ENCODE results near the gene CHCHD6.

DNA sequence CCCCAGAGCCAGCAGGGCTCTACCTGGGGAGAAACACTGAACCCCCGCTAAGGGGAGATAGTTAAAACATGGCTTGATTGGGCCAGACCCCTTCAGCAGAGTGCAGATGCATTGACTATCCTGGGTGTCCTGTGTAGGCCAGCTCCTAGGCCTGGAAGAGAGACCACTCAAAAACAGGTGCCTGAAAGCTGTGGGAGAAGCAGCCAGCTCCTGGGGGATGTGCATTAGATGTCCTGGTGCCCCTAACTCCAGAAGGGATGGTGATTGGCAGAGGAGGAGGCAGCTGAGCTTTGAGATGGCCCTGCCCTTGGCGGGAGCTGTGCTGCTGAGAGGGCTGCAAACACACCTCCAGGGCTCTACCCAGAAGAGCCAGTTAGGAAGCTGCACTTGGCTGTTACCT is 189.6 kb downstream of the CHCHD6 start:
- TF ChIP-seq POLR2A (IDR thresholded peaks at IDR 0.05; ENCODE audit: low read depth, low read length), result no peak
- TF ChIP-seq, protein P1, sequence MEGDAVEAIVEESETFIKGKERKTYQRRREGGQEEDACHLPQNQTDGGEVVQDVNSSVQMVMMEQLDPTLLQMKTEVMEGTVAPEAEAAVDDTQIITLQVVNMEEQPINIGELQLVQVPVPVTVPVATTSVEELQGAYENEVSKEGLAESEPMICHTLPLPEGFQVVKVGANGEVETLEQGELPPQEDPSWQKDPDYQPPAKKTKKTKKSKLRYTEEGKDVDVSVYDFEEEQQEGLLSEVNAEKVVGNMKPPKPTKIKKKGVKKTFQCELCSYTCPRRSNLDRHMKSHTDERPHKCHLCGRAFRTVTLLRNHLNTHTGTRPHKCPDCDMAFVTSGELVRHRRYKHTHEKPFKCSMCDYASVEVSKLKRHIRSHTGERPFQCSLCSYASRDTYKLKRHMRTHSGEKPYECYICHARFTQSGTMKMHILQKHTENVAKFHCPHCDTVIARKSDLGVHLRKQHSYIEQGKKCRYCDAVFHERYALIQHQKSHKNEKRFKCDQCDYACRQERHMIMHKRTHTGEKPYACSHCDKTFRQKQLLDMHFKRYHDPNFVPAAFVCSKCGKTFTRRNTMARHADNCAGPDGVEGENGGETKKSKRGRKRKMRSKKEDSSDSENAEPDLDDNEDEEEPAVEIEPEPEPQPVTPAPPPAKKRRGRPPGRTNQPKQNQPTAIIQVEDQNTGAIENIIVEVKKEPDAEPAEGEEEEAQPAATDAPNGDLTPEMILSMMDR (conservative IDR thresholded peaks at IDR 0.05; ENCODE audit: low read depth, low read length), result no peak
- no peak for TF ChIP-seq RCOR1 (IDR thresholded peaks at IDR 0.05; ENCODE audit: insufficient replicate concordance, low read length)
- TF ChIP-seq, protein P2, sequence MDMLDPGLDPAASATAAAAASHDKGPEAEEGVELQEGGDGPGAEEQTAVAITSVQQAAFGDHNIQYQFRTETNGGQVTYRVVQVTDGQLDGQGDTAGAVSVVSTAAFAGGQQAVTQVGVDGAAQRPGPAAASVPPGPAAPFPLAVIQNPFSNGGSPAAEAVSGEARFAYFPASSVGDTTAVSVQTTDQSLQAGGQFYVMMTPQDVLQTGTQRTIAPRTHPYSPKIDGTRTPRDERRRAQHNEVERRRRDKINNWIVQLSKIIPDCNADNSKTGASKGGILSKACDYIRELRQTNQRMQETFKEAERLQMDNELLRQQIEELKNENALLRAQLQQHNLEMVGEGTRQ (IDR thresholded peaks at IDR 0.05; ENCODE audit: low read depth, low read length), result no peak
- TF ChIP-seq RFX5 (IDR thresholded peaks at IDR 0.05; ENCODE audit: low read depth, low read length), result no peak
- TF ChIP-seq RAD21 (IDR thresholded peaks at IDR 0.05; ENCODE audit: low read length), result no peak
- no peak for TF ChIP-seq MXI1 (IDR thresholded peaks at IDR 0.05; ENCODE audit: borderline replicate concordance, low read depth, low read length)
- TF ChIP-seq CEBPB (IDR thresholded peaks at IDR 0.05; ENCODE audit: low read depth, low read length), result no peak
- TF ChIP-seq, protein P3, sequence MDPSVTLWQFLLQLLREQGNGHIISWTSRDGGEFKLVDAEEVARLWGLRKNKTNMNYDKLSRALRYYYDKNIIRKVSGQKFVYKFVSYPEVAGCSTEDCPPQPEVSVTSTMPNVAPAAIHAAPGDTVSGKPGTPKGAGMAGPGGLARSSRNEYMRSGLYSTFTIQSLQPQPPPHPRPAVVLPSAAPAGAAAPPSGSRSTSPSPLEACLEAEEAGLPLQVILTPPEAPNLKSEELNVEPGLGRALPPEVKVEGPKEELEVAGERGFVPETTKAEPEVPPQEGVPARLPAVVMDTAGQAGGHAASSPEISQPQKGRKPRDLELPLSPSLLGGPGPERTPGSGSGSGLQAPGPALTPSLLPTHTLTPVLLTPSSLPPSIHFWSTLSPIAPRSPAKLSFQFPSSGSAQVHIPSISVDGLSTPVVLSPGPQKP (IDR thresholded peaks at IDR 0.05; ENCODE audit: borderline replicate concordance, low read depth, low read length), result no peak
- no peak for TF ChIP-seq CHD1 (IDR thresholded peaks at IDR 0.05; ENCODE audit: low read depth, low read length)
- TF ChIP-seq FOS (IDR thresholded peaks at IDR 0.05; ENCODE audit: low read depth, low read length), result no peak
- TF ChIP-seq SMC3 (IDR thresholded peaks at IDR 0.05; ENCODE audit: low read depth, low read length), result no peak
- TF ChIP-seq NFE2L2 (IDR thresholded peaks at IDR 0.05; ENCODE audit: low read depth, low read length), result no peak
- TF ChIP-seq MAFK (IDR thresholded peaks at IDR 0.05; ENCODE audit: low read depth, low read length), result no peak

All from IMR-90 (cell line).